Cerebellar nuclear complex (tissue), 1 donor: ENCODE data around the gene HIGD1C.
"Not testable (repeated sequence)": the region's sequence is repeated elsewhere in the genome, so short reads cannot be mapped to it uniquely, and the experiment has no call there.

Experiments used
- DNase-seq, 2 experiments: peaks; one replicate each; lab custom pipeline; 2025; lab: John Stamatoyannopoulos, UW

Gene HIGD1C

GRCh38 chr12:50984586-50985298 lies 32.4 kb downstream of the HIGD1C start:
- DNase-seq = no peak

- no peak for DNase-seq
Observed at GRCh38 chr12:50985322-50985721, 33.0 kb downstream of the HIGD1C start.

- peak in 1 of 2 experiments; percentile 4 for DNase-seq
Observed at GRCh38 chr12:50986966-50987737, 34.8 kb downstream of the HIGD1C start.

- DNase-seq = no peak
Observed at GRCh38 chr12:50988051-50988450, 35.7 kb downstream of the HIGD1C start.

- DNase-seq = no peak
Observed at GRCh38 chr12:50988871-50989270, 36.5 kb downstream of the HIGD1C start.

GRCh38 chr12:50990147-50990727 lies 37.9 kb downstream of the HIGD1C start:
- no peak for DNase-seq

- DNase-seq = no peak
Observed at GRCh38 chr12:50990791-50991190, 38.4 kb downstream of the HIGD1C start.

GRCh38 chr12:50991291-50991690 lies 38.9 kb downstream of the HIGD1C start:
- no peak for DNase-seq

GRCh38 chr12:50992819-50993218 lies 40.5 kb downstream of the HIGD1C start:
- no peak for DNase-seq

- DNase-seq = no peak
Observed at GRCh38 chr12:50999093-50999492, 46.7 kb downstream of the HIGD1C start.

- no peak for DNase-seq
Observed at GRCh38 chr12:51000245-51000644, 47.9 kb downstream of the HIGD1C start.

- no peak for DNase-seq
Observed at GRCh38 chr12:51001799-51002198, 49.5 kb downstream of the HIGD1C start.

GRCh38 chr12:51004504-51004903 lies 52.2 kb downstream of the HIGD1C start:
- DNase-seq = no peak

- no peak for DNase-seq
Observed at GRCh38 chr12:51005030-51005429, 52.7 kb downstream of the HIGD1C start.

GRCh38 chr12:51005671-51006070 lies 53.3 kb downstream of the HIGD1C start:
- no peak for DNase-seq

- DNase-seq = no peak
Observed at GRCh38 chr12:51008329-51009055, 56.1 kb downstream of the HIGD1C start.

GRCh38 chr12:51009056-51009440 lies 56.7 kb downstream of the HIGD1C start:
- DNase-seq = no peak

GRCh38 chr12:51011955-51012354 lies 59.6 kb downstream of the HIGD1C start:
- DNase-seq = no peak

- DNase-seq = no peak
Observed at GRCh38 chr12:51012570-51013236, 60.4 kb downstream of the HIGD1C start.

GRCh38 chr12:51013441-51013840 lies 61.1 kb downstream of the HIGD1C start:
- no peak for DNase-seq

GRCh38 chr12:51014467-51014866 lies 62.1 kb downstream of the HIGD1C start:
- DNase-seq = not testable (repeated sequence)

- DNase-seq = no peak
Observed at GRCh38 chr12:51017452-51017851, 65.1 kb downstream of the HIGD1C start.
